ENCODE measurements around the gene CYTH1.
"Not testable (repeated sequence)": the region's sequence is repeated elsewhere in the genome, so short reads cannot be mapped to it uniquely, and the experiment has no call there.

The CYTH1 gene

DNA sequence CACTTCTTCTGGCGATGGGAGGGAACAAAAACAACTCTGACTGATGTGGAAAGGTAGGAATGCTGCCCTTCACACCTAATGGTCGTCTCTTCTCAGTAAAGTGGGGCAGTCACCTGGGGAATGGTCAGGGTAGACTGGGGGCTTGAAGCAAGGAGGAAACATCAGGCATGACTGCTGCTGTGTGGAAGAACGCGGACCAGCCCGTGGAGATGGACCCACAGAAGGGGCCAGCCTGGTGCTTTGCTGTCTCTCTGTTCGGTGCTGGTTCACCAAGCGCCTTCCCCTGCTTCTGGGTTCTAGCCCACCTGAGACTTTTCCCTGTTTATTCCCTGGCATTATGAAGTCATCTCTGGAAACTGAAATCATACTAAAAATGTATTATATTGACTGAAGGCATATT, 108.7 kb downstream of the CYTH1 start:
- H3K4me2 ChIP-seq: no peak overlapping the region
- no peak overlapping the region for H3K9ac ChIP-seq
- H4K20me1 ChIP-seq (ENCODE audit: insufficient read depth): no peaks in the 10 kb centered on the region
- H3K27me3 ChIP-seq (ENCODE audit: insufficient read depth, low read depth): no peaks in the 10 kb centered on the region
- H3K4me1 ChIP-seq (ENCODE audit: low read depth, poor library complexity, severe bottlenecking): no peaks in the 10 kb centered on the region
- no peaks in the 10 kb centered on the region for H3K36me3 ChIP-seq (ENCODE audit: insufficient read depth)
- no peaks in the 10 kb centered on the region for H3K79me2 ChIP-seq (ENCODE audit: insufficient read depth, low read depth)
- H3K27ac ChIP-seq: no peak overlapping the region
- no peak overlapping the region for H3K4me3 ChIP-seq (IDR thresholded peaks at IDR 0.05; ENCODE audit: insufficient read depth, low read depth, low read length)
- TF ChIP-seq, protein P1, sequence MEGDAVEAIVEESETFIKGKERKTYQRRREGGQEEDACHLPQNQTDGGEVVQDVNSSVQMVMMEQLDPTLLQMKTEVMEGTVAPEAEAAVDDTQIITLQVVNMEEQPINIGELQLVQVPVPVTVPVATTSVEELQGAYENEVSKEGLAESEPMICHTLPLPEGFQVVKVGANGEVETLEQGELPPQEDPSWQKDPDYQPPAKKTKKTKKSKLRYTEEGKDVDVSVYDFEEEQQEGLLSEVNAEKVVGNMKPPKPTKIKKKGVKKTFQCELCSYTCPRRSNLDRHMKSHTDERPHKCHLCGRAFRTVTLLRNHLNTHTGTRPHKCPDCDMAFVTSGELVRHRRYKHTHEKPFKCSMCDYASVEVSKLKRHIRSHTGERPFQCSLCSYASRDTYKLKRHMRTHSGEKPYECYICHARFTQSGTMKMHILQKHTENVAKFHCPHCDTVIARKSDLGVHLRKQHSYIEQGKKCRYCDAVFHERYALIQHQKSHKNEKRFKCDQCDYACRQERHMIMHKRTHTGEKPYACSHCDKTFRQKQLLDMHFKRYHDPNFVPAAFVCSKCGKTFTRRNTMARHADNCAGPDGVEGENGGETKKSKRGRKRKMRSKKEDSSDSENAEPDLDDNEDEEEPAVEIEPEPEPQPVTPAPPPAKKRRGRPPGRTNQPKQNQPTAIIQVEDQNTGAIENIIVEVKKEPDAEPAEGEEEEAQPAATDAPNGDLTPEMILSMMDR (conservative IDR thresholded peaks at IDR 0.05; ENCODE audit: low read depth, low read length): no peak
- no peak overlapping the region for H2AFZ ChIP-seq (ENCODE audit: low read depth)

DNA sequence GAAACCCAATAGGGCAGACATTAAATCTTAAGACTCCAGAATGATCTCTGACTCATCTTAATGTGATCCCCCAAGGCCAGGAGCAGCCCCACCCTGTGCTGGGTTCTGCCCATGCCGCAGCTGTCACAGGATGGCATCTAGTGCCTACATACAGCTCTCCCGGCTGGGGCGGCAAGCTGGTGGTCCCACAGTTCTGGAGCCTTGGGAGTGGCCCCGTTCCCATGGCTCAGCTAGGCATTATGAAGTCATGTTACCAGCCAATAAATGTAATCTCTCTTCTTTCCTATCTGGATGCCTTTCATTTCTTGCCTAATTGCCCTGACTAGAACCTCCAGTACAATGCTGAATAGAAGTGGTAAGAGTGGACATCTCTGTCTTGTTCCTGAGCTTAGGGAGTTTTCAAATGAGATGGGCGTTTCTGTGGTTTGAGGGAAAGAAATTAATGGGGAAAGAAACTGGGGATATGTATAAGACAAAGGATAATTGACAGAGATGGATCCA, 109.2 kb downstream of the CYTH1 start:
- TF ChIP-seq, protein P1 (conservative IDR thresholded peaks at IDR 0.05; ENCODE audit: low read depth, low read length): no peak
- Histone ChIP-seq H3K36me3 (ENCODE audit: insufficient read depth) (no peaks in the 10 kb centered on the region), H4K20me1 (ENCODE audit: insufficient read depth) (no peaks in the 10 kb centered on the region), H2AFZ (ENCODE audit: low read depth) (no peak overlapping the region), H3K27me3 (ENCODE audit: insufficient read depth, low read depth) (no peaks in the 10 kb centered on the region), H3K4me3 (IDR thresholded peaks at IDR 0.05; ENCODE audit: insufficient read depth, low read depth, low read length) (no peak overlapping the region), H3K79me2 (ENCODE audit: insufficient read depth, low read depth) (no peaks in the 10 kb centered on the region), H3K27ac (no peak overlapping the region), H3K9ac (no peak overlapping the region), H3K4me2 (no peak overlapping the region), H3K4me1 (ENCODE audit: low read depth, poor library complexity, severe bottlenecking) (no peaks in the 10 kb centered on the region)

DNA sequence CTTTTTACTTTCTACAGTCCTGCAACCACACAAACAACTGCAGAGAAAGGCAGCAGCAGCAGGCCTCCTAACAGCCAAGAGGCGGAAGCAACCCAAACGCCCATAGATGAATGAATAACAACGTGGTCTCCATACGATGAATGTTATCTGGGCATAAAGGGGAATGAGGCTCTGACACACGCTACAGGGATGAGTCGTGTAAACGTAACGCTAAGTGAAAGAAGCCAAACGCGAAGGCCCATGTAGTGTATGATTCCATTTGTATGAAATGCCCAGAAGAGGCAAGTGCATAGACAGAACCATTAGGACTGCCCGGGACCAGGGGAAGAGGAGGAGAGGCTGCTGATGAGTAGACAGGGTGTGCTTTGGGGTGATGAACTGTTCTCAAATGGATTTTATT, 110.1 kb downstream of the CYTH1 start:
- TF ChIP-seq, protein P1 (conservative IDR thresholded peaks at IDR 0.05; ENCODE audit: low read depth, low read length): no peak
- Histone ChIP-seq H3K9ac (no peak overlapping the region), H3K4me3 (IDR thresholded peaks at IDR 0.05; ENCODE audit: insufficient read depth, low read depth, low read length) (no peak overlapping the region), H3K27ac (no peak overlapping the region), H2AFZ (ENCODE audit: low read depth) (no peak overlapping the region), H3K79me2 (ENCODE audit: insufficient read depth, low read depth) (no peaks in the 10 kb centered on the region), H3K4me1 (ENCODE audit: low read depth, poor library complexity, severe bottlenecking) (no peaks in the 10 kb centered on the region), H3K4me2 (no peak overlapping the region), H4K20me1 (ENCODE audit: insufficient read depth) (no peaks in the 10 kb centered on the region), H3K36me3 (ENCODE audit: insufficient read depth) (no peaks in the 10 kb centered on the region), H3K27me3 (ENCODE audit: insufficient read depth, low read depth) (no peaks in the 10 kb centered on the region)

DNA sequence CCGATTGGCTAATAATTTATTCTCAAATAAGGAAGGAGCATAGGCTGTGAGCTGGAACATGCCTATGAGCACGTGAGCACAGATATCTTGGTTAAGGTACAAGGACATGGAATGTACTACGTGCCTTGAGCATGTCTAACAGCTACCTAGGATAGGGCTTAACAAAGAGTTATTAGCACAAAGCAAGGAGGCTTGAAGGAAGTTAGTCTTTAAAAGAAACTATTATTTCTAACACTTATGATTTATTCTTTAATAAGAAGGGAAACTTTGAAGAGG, 110.4 kb downstream of the CYTH1 start:
- not testable (repeated sequence) for H4K20me1 ChIP-seq (ENCODE audit: insufficient read depth); H3K79me2 ChIP-seq (ENCODE audit: insufficient read depth, low read depth); H2AFZ ChIP-seq (ENCODE audit: low read depth); H3K27ac ChIP-seq; H3K4me1 ChIP-seq (ENCODE audit: low read depth, poor library complexity, severe bottlenecking); H3K36me3 ChIP-seq (ENCODE audit: insufficient read depth); H3K9ac ChIP-seq; H3K4me2 ChIP-seq; H3K4me3 ChIP-seq (IDR thresholded peaks at IDR 0.05; ENCODE audit: insufficient read depth, low read depth, low read length); H3K27me3 ChIP-seq (ENCODE audit: insufficient read depth, low read depth)

DNA sequence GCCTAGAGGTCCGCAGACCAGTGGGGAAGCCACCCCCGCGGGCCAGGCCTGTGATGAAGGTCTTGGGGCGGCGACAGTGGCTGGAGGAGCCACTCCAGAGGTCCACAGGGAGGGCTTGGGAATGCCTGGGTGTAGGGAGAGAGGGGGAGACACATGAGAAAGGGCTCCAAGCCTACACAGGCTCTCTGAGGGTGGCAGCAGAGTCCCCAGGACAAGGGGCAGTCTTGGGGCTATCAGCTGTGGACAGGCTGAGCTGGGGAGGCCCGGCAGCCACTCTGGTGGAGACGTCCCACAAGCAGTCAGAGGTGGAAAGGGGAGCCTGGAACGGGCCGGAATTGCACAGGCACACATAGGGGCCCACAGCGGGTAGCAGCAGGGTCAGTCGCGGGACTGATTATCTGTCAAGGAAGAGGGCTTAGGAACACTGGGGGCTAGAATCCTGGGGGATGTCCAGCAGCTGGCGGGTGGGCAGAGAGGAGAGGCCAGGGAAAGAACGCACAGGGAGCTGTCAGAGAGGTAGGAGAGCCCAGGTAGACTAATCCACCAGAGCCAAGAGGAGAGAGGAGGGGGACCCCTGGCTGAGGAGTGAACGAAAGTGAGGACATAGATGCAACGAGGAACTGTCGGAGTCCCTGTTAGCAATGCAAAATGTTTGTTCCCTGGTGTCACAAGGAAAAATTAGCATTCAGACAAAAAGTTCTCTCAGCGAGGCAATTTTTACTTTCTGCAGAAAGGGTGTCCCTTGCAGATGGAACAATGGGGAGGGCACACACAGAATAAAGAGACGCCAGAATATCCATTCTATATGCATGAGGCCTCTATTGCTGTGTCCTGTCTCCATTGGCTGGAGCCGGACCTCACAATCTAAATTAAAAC, 111.0 kb downstream of the CYTH1 start:
- Histone ChIP-seq H3K4me1 (ENCODE audit: low read depth, poor library complexity, severe bottlenecking) (no peaks in the 10 kb centered on the region), H3K27ac (no peak overlapping the region)

More for the DNA sequence above, 111.0 kb downstream of the CYTH1 start:
- Histone ChIP-seq H3K27me3 (ENCODE audit: insufficient read depth, low read depth) (no peaks in the 10 kb centered on the region), H3K4me3 (IDR thresholded peaks at IDR 0.05; ENCODE audit: insufficient read depth, low read depth, low read length) (no peak overlapping the region), H4K20me1 (ENCODE audit: insufficient read depth) (no peaks in the 10 kb centered on the region), H2AFZ (ENCODE audit: low read depth) (no peak overlapping the region), H3K9ac (no peak overlapping the region), H3K4me2 (no peak overlapping the region), H3K79me2 (ENCODE audit: insufficient read depth, low read depth) (no peaks in the 10 kb centered on the region), H3K36me3 (ENCODE audit: insufficient read depth) (no peaks in the 10 kb centered on the region)
- TF ChIP-seq, protein P1 (conservative IDR thresholded peaks at IDR 0.05; ENCODE audit: low read depth, low read length): no peak

Measured in KMS-11 (cell line).